Heart left ventricle (tissue), 16 donors: ENCODE data around the gene DIP2B. TPM values are rescaled to one million over a fixed set of nuclear protein-coding genes. Genes with fewer than 3 reads are reported as not detected.
A peak's percentile ranks its signal among the peaks of the same experiment; 100 is the strongest.

ENCODE experiments used
- ATAC-seq, 4 donors: fragments of 200-7000 bp; cut with Tn5 transposase; one replicate each; pipeline ENCODE4 v1.9.1; 2020 to 2022; ENCODE audit warnings: moderate library complexity in 4 of 4, mild to moderate bottlenecking in 3 of 4, moderate number of reproducible peaks in 1 of 4
- DNase-seq, 5 donors: peaks; one replicate each; pipeline ENCODE4 v3.0.0-alpha.2; 2020
- H3K27ac ChIP-seq, 12 donors: fragments of 200-600 bp; sonication (generic) in 4 of 12; one replicate each; pipeline versions ENCODE4 v1.5.0 to v1.8.0; 2016 to 2022; ENCODE audit warnings: mild to moderate bottlenecking in 2 of 12
- H3K27me3 ChIP-seq, 9 donors: fragments of 200-600 bp; sonication (generic) in 2 of 9; one replicate each; pipeline versions ENCODE4 v1.5.1 to v1.8.0; 2016 to 2022; ENCODE audit warnings: mild to moderate bottlenecking in 3 of 9
- H3K36me3 ChIP-seq, 9 donors: fragments of 200-600 bp; sonication (generic) in 2 of 9; one replicate each; pipeline versions ENCODE4 v1.5.0 to v1.8.0; 2018 to 2022; ENCODE audit warnings: mild to moderate bottlenecking in 2 of 9
- H3K4me1 ChIP-seq, 12 donors: fragments of 200-600 bp; sonication (generic) in 4 of 12; one replicate each; pipeline versions ENCODE4 v1.5.0 to v1.8.0; 2016 to 2022; ENCODE audit warnings: mild to moderate bottlenecking in 3 of 12
- H3K4me3 ChIP-seq, 12 donors: fragments of 200-600 bp; sonication (generic) in 4 of 12; one replicate each; pipeline versions ENCODE4 v1.5.0 to v1.8.0; 2017 to 2022; ENCODE audit warnings: mild to moderate bottlenecking in 9 of 12, moderate library complexity in 4 of 12
- H3K9me3 ChIP-seq, 12 donors: fragments of 200-600 bp; sonication (generic) in 4 of 12; one replicate each; pipeline versions ENCODE4 v1.5.0 to v1.8.0; 2016 to 2022; ENCODE audit warnings: mild to moderate bottlenecking in 1 of 12
- CTCF ChIP-seq, 12 donors: fragments of 200-600 bp; sonication (generic) in 4 of 12; IDR thresholded peaks; one replicate each; pipeline versions ENCODE4 v1.5.0 to v1.8.0; 2018 to 2022; ENCODE audit warnings: antibody characterized with exemption in 12 of 12, mild to moderate bottlenecking in 5 of 12
- POLR2A ChIP-seq, 2 donors: fragments of 450-650 bp; IDR thresholded peaks; one replicate each; pipeline ENCODE4 v1.6.1; 2017; ENCODE audit warnings: antibody characterized with exemption in 2 of 2, mild to moderate bottlenecking in 2 of 2, moderate library complexity in 2 of 2
- WGBS, 4 donors: extraction: QIAGEN DNeasy Blood & Tissue Kit in 2 of 4; methylation state at CpG; one replicate each; pipeline versions ENCODE4 v1.1.5 to v1.1.7; 2013 to 2018; 5-methylcytosine and 5-hydroxymethylcytosine counted together
- intact Hi-C, 10 donors: fragments of 100-400 bp; cut with DNase I; formaldehyde crosslinking; loops; one replicate each; pipeline versions ENCODE4 v1.11.1 to v1.14.2; 2022
- polyA plus RNA-seq, 2 donors: library from polyadenylated mRNA; stranded (reverse); fragments of 200-250 nt; gene quantifications; one replicate each; pipeline ENCODE4 v1.2.3, GENCODE V29; 2013
- total RNA-seq, 9 donors: library from RNA; depleted of rRNA in 2 of 9; stranded (reverse); fragments of >200 nt in 2 of 9; fragmentation: NEBNext Ultra II Directional in 3 of 9; extraction: Animal tissue kit (Norgen Biotek cat#: 25700) in 3 of 9; gene quantifications; one replicate each; pipeline versions ENCODE4 v1.1.0 to v1.2.4, GENCODE V29; 2016 to 2023
- donor health status: ischemic (EF 13 %, LVEDD 7.1; RV severe dilation, severe dysfunction).
- donor health status: healthy with polysubstance abuse.
- donor health status: DM: no; HTN: yes; CAD: no.
- donor health status: DM: no; HTN: no; CAD: no.
- donor health status: ischemic (EF 25% LVEDD 6.9; RV normal size, moderate dysfunction).
- donor health status: ischemic (EF 25% LVEDD 5.7; RV mildly dilated, moderate dysfunction).
- donor health status: healthy.
- donor health status: DM: yes; HTN: yes; CAD: no.
- donor health status: ischemic (EF 35%, LVEDD 5.7; RV mildly dilated, moderate dysfunction).
- donor health status: nonischemic (EF 11% LVEDD 7.7; RV severe dilation, severe dysfunction).
- donor health status: DM: yes; HTN: yes; CAD: no.
- donor health status: PGD.
- donor health status: ischemic (EF 29% LVEDD 5.4; RV normal size, mild dysfunction).
- donor health status: nonischemic (EF 23%, LVEDD 6.1; RV moderate dilation, normal function).

DIP2B gene
- total and polyA plus RNA-seq, 11 donors: 3.4 to 25.0 (median 16.7) TPM

- DNase-seq (no peak), ATAC-seq (no peak)
- peak overlapping the region in 4 of 12 donors; percentile 56 to 97 (median 94) for H3K27ac ChIP-seq
- H3K9me3 ChIP-seq: no peaks in the 10 kb centered on the region
- H3K27me3 ChIP-seq: no peaks in the 10 kb centered on the region
- H3K4me3 ChIP-seq: peak overlapping the region in 1 of 12 donors; percentile 74
- intact Hi-C loops: loop anchor here in 7 of 10 donors (5.0 to 10.0 kb wide), 5 partner anchors 59 to 837 kb away; partner anchors contain the start of gene CELA1 (in 2 of the 7)
- WGBS, 4 donors: 44 to 60% (median 52%) methylated on average over 2 of the region's 2 CpGs
- no peaks in the 10 kb centered on the region for H3K36me3 ChIP-seq
- TF ChIP-seq POLR2A (IDR thresholded peaks at IDR 0.05): no peak
- TF ChIP-seq CTCF (IDR thresholded peaks at IDR 0.05): no peak
- H3K4me1 ChIP-seq: peaks cover 15 to 66% (median 47%) of the 10 kb centered on the region in 12 donors
These were observed 3.1 kb downstream of the DIP2B start for GRCh38 chr12:50507930-50508329.

- Histone ChIP-seq H3K9me3 (no peaks in the 10 kb centered on the region), H3K27ac (peak overlapping the region in 4 of 12 donors; percentile 56 to 97 (median 94)), H3K4me3 (peak overlapping the region in 1 of 12 donors; percentile 6), H3K27me3 (no peaks in the 10 kb centered on the region), H3K4me1 (peaks cover 15 to 70% (median 48%) of the 10 kb centered on the region in 12 donors), H3K36me3 (no peaks in the 10 kb centered on the region)
- ATAC-seq: no peak
- intact Hi-C loops: loop anchor here in 7 of 10 donors (5.0 to 10.0 kb wide), 5 partner anchors 59 to 836 kb away; partner anchors contain the start of gene CELA1 (in 2 of the 7)
- TF ChIP-seq POLR2A (IDR thresholded peaks at IDR 0.05): no peak
- no peak for TF ChIP-seq CTCF (IDR thresholded peaks at IDR 0.05)
- WGBS, 4 donors: 59 to 66% (median 64%) methylated on average over 6 of the region's 6 CpGs
- DNase-seq: no peak
These were observed 3.6 kb downstream of the DIP2B start for GRCh38 chr12:50508414-50508813.

DNA sequence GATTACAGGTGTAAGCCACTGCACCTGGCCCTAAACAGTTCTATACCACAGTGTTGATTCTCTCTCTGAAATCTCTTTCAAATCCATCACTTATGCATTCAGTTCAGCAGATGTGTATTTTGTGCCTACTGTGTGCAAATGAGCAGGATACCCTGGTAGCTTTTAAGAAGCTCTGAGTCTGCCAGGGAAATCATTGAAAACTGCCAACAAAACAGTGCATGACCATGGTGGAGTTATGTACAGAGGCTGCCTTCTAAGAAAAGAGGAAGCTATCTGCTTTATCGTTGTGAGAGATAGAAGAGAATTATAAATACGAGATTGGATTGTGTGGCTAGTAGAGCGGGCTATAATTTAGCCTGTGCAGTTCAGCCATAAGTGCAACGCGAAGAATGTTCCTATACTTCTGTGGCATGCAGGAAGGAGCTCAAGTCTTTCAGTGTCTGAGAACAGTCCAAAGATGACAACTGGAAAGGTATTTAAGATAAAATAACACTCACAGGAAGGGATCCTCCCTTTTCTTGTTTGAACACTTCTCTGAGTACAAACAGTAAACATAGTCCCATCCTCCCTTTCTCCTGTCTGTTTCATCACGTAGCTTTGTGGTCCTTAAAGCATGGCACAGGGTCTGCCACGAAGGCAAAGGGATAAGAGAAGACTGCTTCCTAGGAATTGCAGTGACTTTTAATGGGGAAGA lies 4.3 kb downstream of the DIP2B start:
- 40 to 44% (median 43%) methylated on average over 7 of the region's 7 CpGs for WGBS, 4 donors
- Histone ChIP-seq H3K36me3 (no peaks in the 10 kb centered on the region), H3K4me3 (peak overlapping the region in 1 of 12 donors; percentile 6), H3K9me3 (no peaks in the 10 kb centered on the region), H3K27ac (peak overlapping the region in 2 of 12 donors; percentile 92 to 97), H3K4me1 (peaks cover 15 to 73% (median 50%) of the 10 kb centered on the region in 12 donors), H3K27me3 (no peaks in the 10 kb centered on the region)
- ATAC-seq (no peak), DNase-seq (no peak)
- TF ChIP-seq CTCF (IDR thresholded peaks at IDR 0.05) (no peak), POLR2A (IDR thresholded peaks at IDR 0.05) (no peak)
- intact Hi-C loops: loop anchor here in 7 of 10 donors (5.0 to 10.0 kb wide), 5 partner anchors 58 to 836 kb away; partner anchors contain the start of gene CELA1 (in 2 of the 7)

GRCh38 chr12:50514526-50515276 lies 9.9 kb downstream of the DIP2B start:
- no peaks in the 10 kb centered on the region for H3K27me3 ChIP-seq
- peaks cover 4 to 80% (median 37%) of the 10 kb centered on the region in 12 donors for H3K4me1 ChIP-seq
- H3K9me3 ChIP-seq: no peaks in the 10 kb centered on the region
- H3K36me3 ChIP-seq: no peaks in the 10 kb centered on the region
- 77 to 86% (median 82%) methylated on average over 4 of the region's 4 CpGs for WGBS, 4 donors
- H3K4me3 ChIP-seq: no peak overlapping the region
- no peak for DNase-seq
- peak overlapping the region in 1 of 12 donors; percentile 66 for H3K27ac ChIP-seq
- ATAC-seq: no peak
- TF ChIP-seq POLR2A (IDR thresholded peaks at IDR 0.05): no peak
- TF ChIP-seq CTCF (IDR thresholded peaks at IDR 0.05): no peak
- intact Hi-C loops: no loop called here
